ES-I3 (cell line): ENCODE results near the gene EBF4.

Experiments used
- H3K36me3 ChIP-seq: 2 replicates; pipeline ENCODE4 v1.6.1; 2013; ENCODE audit warnings: mild to moderate bottlenecking, low read length, control low read depth, moderate library complexity; ENCODE audit not compliant: insufficient read depth
- H3K4me1 ChIP-seq: 2 replicates; pipeline ENCODE4 v1.6.1; 2013; ENCODE audit warnings: mild to moderate bottlenecking, control low read depth, low read length; ENCODE audit not compliant: insufficient read depth
- H3K9ac ChIP-seq: 2 replicates; pipeline ENCODE4 v1.6.1; 2013; ENCODE audit warnings: low read depth, mild to moderate bottlenecking, low read length, moderate library complexity
- H3K9me3 ChIP-seq: 2 replicates; pipeline ENCODE4 v1.6.1; 2013; ENCODE audit warnings: mild to moderate bottlenecking, low read length, moderate library complexity; ENCODE audit not compliant: control insufficient read depth, insufficient read depth

EBF4 gene

DNA sequence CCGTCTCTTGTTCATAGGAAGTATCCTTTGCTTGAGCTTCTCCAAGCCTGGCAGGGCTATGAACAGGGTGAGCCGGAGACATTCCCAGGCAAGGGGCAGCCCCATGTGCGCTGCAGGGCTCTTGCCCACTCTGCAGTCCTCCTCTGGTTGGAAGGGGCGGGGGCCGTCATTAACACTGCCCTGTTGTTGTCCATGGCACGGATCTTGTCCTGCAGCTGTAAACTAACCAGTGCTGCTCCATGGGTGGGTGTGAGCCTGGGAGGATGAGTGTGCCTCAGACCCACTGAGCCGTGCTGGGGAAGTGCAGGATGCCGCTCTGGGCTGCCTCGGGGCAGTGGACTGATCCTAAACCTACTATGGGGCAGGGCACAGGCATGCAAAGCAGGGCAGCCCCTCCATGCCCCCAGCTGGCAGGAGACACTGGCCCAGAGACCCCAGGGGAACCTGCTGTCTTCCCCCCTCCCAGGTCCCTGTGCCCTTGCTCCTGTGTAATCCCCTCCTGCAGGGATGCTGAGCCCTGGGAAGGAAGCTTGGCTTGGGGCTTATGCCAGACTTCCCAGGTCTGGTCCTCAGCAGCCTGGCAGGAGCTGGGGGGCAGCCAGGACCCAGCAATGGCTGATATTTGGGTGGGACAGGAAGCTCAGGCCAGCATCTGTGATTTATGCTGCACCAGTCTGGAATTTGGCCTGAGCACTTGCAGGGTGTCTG, 8.5 kb downstream of the EBF4 start:
- Histone ChIP-seq H3K9ac (no peak overlapping the region), H3K36me3 (no peaks in the 10 kb centered on the region), H3K9me3 (0 out of 2 replicates have a peak, but pooled peaks cover 2% of the 10 kb centered on the region), H3K4me1 (peaks cover 28% of the 10 kb centered on the region)

DNA sequence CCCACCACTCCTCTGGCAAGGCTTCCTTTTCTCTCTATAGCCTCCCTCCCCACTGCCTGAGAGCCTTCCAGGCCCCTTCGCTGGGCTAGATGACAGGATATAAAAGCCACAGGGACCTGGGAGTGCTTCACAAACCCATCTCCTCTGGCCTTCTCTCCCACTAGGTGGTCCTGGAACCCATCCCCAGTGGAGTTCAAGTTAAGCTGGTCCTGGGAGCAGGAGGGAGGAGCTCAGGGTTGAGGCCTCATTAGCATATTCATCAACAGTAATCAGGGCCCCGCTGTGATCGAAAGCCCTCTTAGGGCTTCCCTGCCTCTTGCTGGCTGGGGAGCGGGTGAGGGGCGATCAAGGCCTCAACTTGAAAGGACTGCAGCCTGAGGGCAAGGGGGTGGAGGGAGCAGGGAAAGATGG, 9.1 kb downstream of the EBF4 start:
- peaks cover 34% of the 10 kb centered on the region for H3K4me1 ChIP-seq
- H3K9me3 ChIP-seq = 0 out of 2 replicates have a peak, but pooled peaks cover 2% of the 10 kb centered on the region
- H3K9ac ChIP-seq = no peak overlapping the region; the same call in 1 of the 2 replicates
- H3K36me3 ChIP-seq = no peaks in the 10 kb centered on the region

DNA sequence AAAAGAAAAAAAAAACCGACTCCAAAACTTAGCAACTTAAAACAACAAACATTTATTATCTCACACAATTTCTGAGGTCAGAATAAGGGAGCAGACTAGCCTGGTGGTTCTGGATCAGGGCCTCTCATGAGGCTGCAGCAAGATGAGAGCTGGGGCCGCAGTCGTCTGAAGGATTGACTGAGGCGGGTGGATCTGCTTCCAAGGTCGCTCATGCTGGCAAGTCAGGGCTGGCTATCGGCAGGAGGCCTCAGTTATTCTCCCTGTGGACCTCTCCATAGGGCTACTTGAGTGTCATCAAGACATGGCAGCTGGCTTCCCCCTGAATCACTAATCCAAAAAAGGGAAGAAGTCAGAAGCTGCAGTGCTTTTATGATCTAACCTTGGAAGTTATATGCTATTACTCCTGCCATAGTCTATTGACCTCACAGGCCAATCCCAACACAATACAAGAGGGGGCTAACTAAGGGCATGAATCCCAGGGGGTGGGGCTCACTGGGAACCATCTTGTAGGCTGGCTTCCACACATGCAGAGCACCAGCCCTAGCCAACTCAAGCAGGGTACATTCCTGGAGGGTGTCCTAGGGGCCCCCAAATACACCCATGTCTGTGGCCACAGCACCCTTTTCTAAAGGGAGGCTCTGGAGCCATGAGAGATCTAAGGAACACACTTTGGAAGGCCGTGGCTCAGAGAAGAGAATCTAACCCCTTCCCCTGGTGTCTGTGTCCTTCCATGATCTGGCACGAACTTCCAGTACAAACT, 11.3 kb downstream of the EBF4 start:
- Histone ChIP-seq H3K36me3 (no peaks in the 10 kb centered on the region), H3K4me1 (peaks cover 36% of the 10 kb centered on the region), H3K9me3 (0 out of 2 replicates have a peak, but pooled peaks cover 2% of the 10 kb centered on the region), H3K9ac (no peak overlapping the region)

DNA sequence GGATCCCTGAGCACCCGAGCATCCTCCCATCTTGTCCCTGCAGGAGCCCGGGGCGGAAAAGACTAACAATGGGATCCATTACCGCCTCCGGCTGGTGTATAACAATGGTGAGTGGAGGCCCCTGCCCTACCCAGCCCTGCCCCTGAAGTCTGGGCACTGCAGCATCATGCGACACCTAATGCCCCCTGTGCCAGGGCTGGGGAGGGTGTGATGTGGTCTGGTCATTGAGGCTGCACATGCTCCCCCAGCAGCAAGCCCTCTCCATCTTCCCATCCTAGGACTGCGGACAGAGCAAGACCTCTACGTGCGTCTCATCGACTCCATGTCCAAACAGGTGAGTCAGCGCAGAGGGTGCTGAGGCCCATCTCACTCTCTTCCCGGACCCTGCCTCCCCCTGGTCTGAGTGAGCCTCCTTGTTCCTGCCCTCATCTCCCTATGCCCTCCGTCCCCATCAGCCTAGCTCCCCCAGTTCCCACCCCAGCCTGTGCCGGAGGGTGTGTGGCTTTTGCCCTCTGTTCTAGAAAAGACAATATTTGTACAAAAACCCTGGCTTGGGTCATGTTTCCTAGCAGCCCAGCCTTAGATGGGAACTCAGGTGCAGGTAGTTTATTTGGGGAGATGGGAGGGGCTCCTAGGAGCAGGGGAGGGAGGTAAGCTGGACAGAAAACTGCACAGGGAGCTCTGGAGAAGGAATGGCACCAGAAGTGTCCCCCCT, 13.5 kb downstream of the EBF4 start:
- Histone ChIP-seq H3K9me3 (0 out of 2 replicates have a peak, but pooled peaks cover 2% of the 10 kb centered on the region), H3K4me1 (peaks cover 43% of the 10 kb centered on the region), H3K9ac (no peak overlapping the region; the same call in 1 of the 2 replicates), H3K36me3 (no peaks in the 10 kb centered on the region)

DNA sequence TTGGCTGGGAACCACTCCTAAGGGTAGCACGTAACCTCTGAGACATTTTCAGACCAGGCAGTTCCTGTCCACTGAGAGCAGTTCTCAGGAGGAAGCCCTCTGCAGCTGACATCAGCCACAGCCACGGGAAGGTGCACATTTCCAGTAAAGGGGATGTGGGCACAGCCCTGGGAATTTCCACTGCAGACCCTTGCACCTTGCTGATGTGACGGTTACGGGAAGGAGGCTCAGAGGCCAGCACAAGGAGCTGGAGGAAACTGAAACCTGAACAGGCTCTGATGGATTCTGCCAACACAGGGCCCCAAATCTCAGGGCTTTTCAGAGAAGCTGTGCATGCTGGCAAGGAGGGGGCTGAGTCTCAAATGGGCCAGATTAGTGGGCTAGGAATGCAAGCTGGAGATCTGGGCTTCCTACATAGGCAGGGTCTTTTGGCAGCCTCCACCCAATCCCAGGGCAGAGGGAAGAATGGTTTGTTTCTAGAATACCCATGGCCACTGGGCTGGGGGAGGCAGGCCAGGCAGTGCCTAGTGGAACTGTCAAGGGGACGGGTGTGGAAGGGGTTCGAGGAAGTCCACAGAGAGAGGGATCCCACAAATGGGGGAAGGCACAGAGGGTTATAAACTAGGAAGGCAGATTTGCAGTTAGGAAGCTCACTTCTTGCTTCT, 14.2 kb downstream of the EBF4 start:
- 0 out of 2 replicates have a peak, but pooled peaks cover 2% of the 10 kb centered on the region for H3K9me3 ChIP-seq
- peaks cover 37% of the 10 kb centered on the region; the same call in 1 of the 2 replicates for H3K4me1 ChIP-seq
- H3K36me3 ChIP-seq = no peaks in the 10 kb centered on the region
- H3K9ac ChIP-seq = no peak overlapping the region

DNA sequence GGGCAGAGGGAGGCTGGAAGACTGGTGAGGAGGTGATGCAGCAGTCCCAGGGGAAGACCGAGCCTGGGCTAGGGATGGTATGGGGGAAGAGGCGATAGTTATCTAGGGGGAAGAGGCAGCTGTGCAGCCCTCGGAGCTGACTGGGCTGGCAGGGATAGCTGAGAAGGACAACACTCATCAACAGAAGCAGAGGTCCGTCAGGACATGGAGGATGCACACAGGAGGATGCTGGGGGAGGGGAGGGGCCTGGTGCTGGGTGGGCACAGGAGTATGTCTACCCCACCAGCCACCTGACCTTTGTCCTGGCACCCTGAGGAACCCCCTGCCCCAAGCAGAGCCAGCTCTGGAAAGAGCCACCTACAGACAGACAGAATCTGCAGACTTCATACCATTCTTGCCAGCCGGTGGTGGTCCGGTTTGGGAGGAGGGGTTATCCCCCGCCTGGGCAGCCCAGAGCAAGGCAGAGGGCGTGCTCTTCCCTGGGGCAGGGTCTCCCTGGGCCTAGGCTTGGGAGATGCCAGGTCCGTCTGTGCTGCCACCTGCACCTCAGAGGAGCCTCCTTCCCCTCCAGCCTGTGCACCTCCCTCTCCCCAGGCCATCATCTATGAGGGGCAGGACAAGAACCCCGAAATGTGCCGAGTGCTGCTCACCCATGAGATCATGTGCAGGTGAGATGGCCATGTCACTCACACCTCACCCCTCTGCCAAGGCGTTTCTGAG, 14.9 kb downstream of the EBF4 start:
- peaks cover 33% of the 10 kb centered on the region; the same call in 1 of the 2 replicates for H3K4me1 ChIP-seq
- 0 out of 2 replicates have a peak, but pooled peaks cover 2% of the 10 kb centered on the region for H3K9me3 ChIP-seq
- no peak overlapping the region for H3K9ac ChIP-seq
- H3K36me3 ChIP-seq = no peaks in the 10 kb centered on the region

DNA sequence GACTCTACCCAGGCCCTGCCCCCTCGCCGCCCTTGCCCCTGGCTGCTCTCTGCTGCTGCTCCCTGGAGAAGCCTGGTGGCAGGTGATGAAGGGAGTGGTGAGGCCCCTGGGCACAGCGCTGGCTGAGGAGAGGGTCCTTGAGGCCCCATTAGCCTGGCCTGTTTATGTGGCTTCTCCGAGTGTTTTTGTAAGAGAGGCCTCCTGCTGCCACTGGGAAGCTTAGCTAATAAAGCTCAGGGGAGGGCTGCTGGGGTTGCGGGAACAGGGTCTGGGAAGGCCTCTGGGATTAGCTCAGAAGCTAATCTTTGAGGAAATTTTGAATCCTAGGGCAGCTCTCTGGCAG, 15.5 kb downstream of the EBF4 start:
- no peaks in the 10 kb centered on the region for H3K36me3 ChIP-seq
- H3K9ac ChIP-seq = no peak overlapping the region
- peaks cover 33% of the 10 kb centered on the region; the same call in 1 of the 2 replicates for H3K4me1 ChIP-seq
- 0 out of 2 replicates have a peak, but pooled peaks cover 2% of the 10 kb centered on the region for H3K9me3 ChIP-seq

DNA sequence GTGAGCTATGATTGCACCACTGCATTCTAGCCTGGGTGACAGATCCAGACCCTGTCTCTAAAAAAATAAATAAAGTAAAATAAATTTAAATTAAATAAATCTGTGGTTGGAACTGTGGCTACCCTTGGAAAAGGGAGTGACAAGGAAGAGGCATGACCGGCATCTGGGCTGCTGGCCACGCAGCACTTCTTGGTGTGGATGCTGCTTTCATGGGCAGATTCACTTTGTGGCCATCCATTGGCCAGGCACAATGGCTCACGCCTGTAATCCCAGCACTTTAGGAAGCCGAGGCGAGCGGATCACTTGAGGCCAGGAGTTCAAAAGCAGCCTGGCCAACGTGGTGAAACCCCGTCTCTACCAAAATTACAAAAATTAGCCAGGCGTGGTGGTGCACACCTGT, 16.1 kb downstream of the EBF4 start:
- H3K4me1 ChIP-seq = peaks cover 33% of the 10 kb centered on the region; the same call in 1 of the 2 replicates
- no peaks in the 10 kb centered on the region for H3K36me3 ChIP-seq
- no peaks in the 10 kb centered on the region for H3K9me3 ChIP-seq
- no peak overlapping the region for H3K9ac ChIP-seq

DNA sequence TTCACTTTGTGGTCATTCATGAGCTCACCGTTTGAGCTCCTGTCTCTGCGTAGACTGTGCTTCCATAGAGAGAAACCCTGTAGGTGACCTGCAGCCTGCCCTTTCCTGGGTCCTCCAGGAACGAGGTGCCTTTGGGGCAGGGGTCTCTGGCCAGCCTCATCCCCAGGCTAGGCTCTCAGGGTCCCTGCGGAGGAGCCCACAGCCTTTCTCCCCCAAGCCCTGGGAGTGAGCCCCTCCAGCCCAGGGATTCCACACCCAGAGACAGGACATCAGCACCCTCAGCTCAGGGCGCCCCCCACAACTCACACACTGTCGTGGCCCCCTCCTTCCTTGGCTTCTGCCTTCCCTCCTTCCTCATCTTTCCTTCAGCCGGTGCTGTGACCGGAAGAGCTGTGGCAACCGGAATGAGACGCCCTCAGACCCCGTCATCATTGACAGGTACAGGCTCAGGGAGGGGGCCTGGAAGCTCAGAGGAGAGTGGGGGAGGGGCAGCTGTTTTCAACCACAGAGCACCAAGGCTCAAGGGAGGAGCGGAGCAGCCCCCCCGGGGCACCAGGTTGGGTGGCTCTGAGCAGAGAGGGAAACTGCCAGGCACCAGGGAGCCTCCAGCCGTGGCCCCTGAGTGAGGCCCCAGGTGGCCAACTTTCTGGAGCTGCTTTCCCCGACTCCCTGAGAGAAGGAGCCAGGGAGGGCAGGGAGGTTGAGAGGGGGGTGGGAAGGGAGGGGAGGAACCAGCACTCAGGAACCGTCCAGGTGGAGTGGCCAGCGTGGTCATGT, 16.8 kb downstream of the EBF4 start:
- H3K36me3 ChIP-seq = no peaks in the 10 kb centered on the region
- peaks cover 33% of the 10 kb centered on the region; the same call in 1 of the 2 replicates for H3K4me1 ChIP-seq
- H3K9me3 ChIP-seq = no peaks in the 10 kb centered on the region
- no peak overlapping the region for H3K9ac ChIP-seq

DNA sequence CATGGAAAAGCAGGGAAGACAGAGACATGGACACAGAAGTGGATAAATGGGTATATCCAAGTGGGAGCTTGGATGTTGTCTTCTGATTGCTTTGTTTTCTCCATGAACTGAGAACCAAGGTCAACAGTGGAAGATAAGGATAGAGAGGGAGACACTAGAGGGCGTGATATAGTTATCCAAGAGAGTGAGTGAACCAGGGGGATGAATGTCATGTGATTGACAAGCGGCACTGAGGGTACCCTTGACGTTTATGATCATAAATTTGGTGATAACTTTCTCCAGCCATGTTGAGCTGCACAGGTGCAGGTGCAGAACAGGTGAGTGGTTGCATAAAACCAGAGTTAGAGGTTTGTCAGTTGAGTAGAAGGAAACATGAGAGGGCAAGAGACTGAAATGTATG, 20.7 kb downstream of the EBF4 start:
- no peak overlapping the region for H3K9ac ChIP-seq
- peaks cover 12% of the 10 kb centered on the region; the same call in 1 of the 2 replicates for H3K4me1 ChIP-seq
- no peaks in the 10 kb centered on the region for H3K9me3 ChIP-seq
- H3K36me3 ChIP-seq = no peaks in the 10 kb centered on the region

DNA sequence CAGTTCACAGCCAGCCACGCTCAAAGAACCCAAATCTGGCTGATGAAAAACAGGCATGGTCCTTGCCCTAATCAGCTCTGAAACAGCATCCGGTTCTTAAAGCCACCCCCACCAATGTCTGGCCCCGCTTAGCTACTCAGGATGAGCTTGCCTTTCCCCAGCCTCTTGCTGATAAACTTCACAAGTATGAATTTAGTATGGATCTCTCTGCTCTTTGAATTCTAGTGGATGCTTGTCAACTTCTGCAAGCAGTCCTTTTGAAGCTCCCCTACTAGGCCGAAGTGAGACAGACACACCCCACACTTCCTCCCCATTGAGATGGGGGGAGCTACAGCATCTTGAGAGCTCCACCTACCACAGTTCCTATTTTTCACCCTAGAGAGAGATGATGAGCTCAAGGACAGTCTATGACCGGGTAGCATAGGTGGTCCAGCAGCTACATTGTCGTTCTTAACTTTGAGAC, 36.7 kb downstream of the EBF4 start:
- Histone ChIP-seq H3K4me1 (no peaks in the 10 kb centered on the region), H3K9ac (no peak overlapping the region), H3K9me3 (no peaks in the 10 kb centered on the region), H3K36me3 (no peaks in the 10 kb centered on the region)

DNA sequence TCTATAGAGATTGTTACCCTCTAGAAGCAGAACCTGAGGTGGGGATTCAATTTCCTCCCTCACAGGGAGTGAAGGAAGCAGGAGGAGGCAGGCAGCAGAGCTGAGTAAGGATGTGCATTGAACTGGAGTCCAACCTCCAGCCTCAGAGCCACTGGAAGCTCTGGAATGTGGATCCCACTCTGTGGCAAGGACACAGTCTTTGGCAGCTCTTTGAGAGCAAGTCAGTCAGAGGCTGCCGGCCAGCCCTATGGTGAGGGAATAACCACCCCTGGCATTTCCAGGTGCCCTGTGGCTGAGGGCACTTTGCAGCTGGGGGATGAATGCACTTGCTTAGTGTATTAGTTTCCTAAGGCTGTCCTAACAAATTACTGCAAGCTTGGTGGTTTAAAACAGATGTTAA, 37.2 kb downstream of the EBF4 start:
- Histone ChIP-seq H3K9ac (no peak overlapping the region), H3K9me3 (no peaks in the 10 kb centered on the region), H3K4me1 (no peaks in the 10 kb centered on the region), H3K36me3 (no peaks in the 10 kb centered on the region)

DNA sequence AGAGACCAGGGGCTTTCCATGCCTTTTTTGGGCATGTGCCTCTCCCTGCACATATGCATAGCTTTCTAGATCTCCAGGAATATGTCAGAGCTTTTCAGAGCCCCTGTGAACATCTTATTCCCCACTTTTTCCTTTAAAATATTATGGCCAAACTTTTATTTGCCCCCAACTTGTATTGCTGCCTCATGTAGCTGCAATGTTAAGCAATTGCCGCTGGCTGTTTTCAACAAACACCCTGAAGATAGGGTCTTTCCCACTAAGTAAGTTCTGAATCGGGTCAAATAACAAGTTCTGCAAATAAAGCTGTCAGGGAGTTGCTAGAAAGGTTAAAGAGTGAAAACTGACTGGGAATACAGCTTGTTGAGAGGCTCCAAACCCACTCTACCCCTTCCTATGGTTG, 42.3 kb downstream of the EBF4 start:
- no peaks in the 10 kb centered on the region for H3K36me3 ChIP-seq

More for the DNA sequence above, 42.3 kb downstream of the EBF4 start:
- Histone ChIP-seq H3K9ac (no peak overlapping the region), H3K4me1 (peaks cover 11% of the 10 kb centered on the region; the same call in 1 of the 2 replicates), H3K9me3 (no peaks in the 10 kb centered on the region; the same call in 1 of the 2 replicates)
